Measurements from ENCODE around the gene PVALEF.

The PVALEF gene

DNA sequence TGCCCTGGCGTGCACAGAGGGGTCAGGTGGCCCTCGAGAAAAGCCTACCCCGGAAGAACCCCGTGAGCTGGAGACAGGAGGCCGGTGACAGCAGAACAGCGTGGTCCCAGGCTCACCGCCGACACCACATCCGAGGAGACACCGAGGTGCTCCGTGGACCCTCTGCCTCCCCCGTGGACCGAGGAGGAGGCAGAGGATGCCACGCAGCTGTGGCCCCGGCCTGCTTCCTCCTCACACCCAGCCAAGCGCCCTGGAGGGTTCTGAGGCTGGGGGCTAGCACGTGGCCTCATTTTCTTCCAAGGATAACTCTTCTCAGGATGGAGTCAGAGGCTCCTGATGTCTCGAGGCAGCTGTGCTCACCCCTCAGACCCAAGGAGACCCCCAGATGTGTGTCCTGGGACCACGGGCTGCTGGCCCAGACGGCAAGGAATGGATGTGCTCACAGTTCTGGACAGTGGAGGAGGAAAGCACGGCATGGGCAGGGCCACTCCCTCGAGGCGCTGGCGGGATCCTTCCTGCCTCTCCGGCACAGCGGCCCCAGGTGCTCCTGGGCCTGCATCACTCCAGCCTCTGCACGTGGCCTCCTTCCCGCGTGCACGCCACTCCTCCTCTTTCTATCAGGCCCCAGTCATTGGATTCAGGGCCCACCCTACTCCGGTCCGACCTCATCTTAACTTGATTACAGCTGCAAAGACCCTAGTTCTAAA, 4.4 kb upstream of the PVALEF start:
- in situ Hi-C loops (cut with MboI; ENCODE audit: low sequenced_read_pairs): no loop called here

DNA sequence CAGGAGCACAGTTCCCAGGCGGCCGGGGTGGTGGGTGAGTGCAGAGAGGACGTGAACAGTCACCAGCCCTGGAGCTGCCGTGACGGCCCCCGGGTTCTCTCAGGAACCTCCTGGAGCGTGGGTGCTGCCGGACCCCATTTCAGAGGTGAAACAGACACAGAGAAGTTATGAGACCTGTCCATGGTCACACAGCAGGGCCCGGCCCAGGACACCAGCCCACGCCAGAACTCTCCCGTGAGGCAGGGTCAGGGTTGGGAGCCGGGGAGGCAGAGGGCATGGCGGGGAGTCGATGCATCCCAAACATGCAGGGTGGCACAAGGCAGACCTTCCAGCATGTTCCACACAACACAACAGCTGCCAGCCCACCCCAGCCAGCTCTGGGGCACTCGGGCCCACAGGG, 3.8 kb upstream of the PVALEF start:
- in situ Hi-C loops (cut with MboI; ENCODE audit: low sequenced_read_pairs): no loop called here

DNA sequence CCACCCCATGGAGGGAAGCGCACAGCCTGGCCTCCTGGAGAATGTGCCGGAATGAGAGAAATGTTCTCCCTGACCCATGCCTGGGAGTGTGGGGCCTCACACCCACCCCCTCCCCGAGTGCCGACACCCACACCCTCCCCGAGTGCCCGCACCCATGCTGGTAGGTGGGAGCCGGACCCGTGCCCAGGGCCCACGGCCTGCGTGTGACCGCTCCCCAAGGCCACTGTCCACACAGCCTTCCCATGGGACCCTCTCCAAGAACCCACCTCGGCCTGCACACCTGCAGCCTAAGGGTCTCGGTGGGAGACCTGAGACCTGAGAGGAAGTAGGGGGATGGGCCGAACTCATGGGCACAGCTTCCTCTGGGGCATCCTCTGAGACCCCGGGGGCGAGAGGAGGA, 3.3 kb upstream of the PVALEF start:
- in situ Hi-C loops (cut with MboI; ENCODE audit: low sequenced_read_pairs): no loop called here

DNA sequence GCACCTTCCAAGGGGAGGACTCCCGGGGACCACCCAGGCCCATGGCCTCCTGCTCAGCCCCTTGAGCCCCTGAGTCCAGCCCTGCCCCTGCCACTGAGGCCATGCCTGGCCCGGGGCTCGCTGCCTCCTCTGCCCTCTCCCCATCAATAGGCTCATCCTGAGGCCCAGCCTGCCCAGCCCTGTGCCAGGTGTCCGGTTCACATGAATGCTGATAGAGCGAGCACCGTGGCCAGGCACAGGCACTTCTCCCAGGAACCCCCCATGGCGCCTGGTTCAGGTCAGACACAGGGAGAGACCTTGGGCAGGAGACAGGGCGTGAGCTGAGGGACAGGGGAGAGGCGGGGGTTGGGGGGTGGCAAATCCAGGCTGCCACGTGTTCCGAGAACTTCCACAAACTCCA, 2.8 kb upstream of the PVALEF start:
- in situ Hi-C loops (cut with MboI; ENCODE audit: low sequenced_read_pairs): no loop called here

DNA sequence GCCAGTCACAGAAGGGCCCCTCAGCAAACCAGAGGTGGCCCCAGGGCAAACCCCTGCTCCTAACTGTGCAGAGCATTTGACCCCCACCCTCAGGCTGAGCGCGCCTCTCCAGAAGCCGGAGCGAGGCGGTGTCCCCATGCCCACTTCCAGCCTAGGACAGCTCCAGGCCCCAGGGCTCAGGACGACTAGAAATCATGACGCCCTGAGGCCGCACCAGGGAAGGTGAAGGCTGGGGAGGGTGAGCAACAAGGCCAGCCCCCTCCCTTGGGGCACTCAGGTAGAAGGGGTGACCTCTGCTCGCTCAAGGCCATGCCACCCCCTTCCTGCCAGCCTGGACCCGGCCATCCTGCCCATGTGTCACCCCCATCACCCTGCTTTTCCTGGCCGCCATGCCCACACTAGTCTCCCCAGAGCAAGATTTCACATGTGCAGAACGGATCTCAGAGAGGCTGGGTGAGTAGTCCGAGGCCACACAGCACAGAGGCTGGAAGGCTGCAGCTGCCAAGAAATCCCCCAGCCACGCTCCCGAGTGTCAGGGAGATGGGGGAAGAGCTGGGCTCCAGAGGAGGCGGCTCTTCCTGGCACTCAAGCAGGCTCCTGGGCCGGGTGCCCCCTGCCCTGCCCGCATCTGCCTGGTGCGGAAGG, 2.1 kb upstream of the PVALEF start:
- in situ Hi-C loops (cut with MboI; ENCODE audit: low sequenced_read_pairs): no loop called here

DNA sequence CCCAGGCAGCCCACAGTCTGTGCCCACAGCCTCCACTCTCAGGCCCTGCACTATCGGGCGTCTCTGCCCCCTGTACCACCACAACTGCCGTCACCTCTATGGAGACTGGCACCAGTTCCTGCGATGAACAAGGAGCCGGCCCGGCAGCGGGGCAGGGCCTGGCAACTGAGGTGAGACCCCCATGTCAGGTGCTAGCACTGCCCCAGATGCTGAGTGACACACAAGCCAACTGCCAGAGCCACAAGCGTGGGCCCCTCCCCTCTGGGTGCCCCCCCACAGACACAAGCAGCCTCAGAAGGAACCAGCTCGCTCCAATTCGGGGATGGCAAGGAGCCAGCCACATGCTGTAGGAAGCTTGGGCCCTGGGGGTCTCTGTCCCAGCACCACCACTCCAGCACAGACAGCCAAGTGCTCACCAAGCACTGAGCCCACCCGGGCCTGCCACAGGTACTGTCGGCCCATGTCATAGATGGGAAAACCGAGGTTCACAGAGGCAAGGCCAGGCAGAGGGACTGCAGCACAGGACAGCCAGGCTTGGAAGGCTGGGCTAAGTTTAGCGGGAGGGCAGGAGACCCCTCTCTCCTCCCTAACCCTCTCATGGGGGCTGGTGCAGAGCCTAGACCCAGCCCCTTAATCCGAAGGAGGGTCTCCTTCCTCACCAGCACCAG, 1.5 kb upstream of the PVALEF start:
- in situ Hi-C loops (cut with MboI; ENCODE audit: low sequenced_read_pairs): no loop called here

DNA sequence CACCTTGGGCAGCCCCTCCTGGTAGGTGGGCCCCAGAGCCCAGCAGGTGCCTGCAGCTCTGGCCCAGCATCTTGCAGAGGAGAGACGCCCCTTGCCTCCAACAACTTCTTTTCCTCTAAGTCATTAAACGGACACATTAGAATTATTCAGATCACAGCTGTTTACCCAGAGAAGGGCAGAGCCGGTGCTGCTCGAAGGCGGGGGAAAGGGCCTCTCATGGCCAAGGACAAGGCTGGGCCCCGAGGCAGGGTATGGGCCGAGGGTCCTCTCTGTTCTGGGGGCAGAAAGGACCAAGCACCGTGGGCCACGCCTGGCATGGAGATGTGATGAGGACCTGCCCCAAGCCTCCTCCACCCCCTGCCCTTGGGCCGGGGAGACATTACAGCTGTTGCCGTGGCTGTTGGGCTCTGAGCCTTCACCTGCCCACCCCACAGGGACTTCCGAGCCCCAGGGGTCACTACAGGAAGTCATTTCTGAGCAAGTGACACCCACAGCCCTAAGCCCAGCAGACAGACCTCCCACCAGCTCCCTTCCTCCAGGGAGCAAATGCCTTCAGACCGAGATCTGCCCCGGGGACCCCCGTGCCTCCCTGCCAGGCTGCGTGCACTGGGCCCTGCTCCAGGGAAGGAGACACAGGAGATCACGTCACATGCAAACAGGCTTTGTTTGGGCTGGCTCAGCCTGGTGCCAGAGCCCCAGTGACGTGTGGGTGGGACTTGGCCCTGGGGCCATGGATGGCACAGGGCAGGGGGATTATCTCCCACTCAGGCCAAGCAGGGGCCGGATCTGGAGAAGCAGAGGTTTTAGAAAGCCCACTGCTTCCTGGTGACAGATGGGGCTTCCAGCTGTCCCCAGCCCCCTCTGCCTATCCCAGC, 699 bp upstream of the PVALEF start:
- in situ Hi-C loops (cut with MboI; ENCODE audit: low sequenced_read_pairs): no loop called here

DNA sequence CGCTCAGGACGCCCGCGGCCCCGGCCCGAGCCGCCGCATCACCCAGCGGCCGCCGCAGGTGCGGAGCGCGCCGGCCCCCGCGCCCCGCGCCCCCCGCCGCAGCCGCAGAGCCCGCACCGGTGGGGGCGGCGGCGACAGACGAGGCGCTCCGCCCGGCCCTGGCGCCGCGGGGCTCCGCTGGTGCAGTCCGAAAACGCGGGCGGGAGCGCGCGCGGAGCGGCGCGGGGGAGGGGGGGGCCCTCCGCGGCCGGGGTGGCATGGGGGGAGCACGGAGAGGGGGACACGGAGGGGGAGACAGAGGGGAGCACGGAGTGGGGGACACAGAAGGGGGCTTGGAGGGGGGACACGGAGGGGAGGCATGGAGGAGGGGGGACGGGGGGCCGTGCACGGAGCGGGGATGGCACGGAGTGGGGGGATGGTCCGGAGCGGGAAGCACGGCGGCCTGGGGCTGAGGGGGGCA, 756 bp downstream of the PVALEF start, which contains the start of gene AATK:
Gene AATK, minus strand, starts transcription at position 189 of the 460 bp plus-strand sequence. CDS start 229 bp downstream, outside the sequence.
- in situ Hi-C loops (cut with MboI; ENCODE audit: low sequenced_read_pairs): no loop called here

DNA sequence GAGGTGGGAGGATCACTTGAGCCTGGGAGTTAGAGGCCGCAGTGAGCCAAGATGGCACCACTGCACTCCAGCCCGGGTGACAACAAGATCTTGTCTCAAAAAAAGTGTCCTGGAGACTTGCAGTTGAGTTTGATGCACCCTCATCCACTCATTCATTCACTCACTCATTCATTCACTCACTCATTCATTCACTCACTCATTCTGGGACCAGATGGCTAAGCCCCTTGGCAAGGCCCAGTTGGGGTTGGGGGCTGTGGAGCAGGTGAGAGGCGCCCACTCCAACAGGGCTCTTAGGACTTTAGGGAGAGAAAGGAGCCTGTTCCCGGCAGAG, 1.9 kb downstream of the PVALEF start:
- in situ Hi-C loops (cut with MboI; ENCODE audit: low sequenced_read_pairs): no loop called here

DNA sequence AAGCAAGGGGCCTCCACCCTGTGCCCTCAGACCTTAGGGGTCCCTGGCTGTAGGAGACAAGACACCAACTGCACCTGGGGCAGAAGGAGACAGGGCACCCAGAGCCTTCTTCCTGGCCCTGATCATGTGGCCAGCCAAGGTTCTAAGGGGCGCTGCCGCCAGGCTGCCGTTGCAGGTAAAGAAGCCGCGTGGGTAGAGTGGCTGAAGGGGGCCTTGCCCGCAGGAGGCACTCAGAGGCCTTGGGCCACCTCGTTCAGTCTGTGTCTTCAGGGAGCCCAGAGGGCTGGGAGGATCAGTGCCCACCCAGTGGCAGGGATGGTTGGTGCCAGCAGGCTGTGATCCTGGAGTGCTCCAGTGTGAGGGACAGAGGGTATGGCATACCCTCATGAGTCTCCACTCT, 2.3 kb downstream of the PVALEF start:
- in situ Hi-C loops (cut with MboI; ENCODE audit: low sequenced_read_pairs): no loop called here

DNA sequence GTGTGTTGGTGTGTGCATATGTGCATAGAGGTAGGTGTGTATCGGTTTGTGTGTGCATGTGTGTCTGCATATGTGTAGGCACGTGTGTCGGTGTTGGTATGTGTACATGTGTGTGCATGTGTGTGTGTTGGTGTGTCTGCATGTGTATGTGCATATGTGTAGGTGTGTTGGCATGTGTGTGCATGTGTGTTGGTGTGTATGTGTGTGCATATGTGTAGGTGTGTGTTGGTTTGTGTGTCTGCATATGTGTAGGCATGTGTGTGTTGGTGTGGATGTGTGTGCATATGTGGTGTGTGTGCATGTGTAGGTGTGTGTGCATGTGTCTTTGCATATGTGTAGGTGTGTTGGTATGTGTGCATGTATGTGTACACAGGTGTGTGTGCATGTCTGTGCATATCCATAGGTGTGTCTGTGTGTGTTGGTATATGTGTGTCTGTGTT, 4.6 kb downstream of the PVALEF start:
- in situ Hi-C loops (cut with MboI; ENCODE audit: low sequenced_read_pairs): no loop called here

DNA sequence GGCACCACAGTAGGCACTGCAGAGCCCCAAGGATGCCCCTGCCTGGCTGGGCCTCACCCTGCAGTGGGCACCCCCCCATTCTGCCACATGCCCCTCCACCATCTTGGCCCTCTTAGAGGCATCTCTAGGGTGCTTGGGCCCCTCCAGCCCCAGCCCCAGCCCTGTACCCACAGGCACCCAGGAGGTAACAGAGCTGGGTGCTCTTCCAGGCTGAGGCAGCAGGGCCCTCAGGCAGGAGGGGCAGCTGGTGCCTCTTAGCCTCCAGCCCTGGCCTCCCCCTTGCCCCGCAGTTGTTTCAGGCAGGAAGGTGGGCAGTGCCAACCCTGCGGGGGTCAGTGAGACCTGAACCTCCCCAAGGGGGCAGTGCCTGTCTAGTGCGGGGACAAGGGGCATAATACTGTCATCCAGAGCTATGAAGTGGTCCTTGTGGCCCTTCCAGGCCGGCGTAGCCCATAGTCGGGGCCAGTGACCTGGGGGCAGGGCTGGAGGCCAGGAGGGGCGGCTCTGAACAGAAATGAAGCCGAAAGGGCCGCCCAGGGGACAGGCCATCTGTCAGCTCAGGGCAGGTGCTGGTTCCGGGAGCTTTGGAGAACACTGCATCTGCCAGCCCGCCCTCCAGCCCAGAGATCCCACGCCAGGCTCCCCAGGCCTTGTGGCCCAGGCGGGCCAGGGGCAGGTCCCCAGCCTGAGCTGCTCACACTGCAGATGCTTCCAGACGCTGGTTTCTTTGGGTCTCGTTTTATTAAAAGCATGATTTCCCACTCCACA, 5.6 kb downstream of the PVALEF start:
- in situ Hi-C loops (cut with MboI; ENCODE audit: low sequenced_read_pairs): no loop called here

DNA sequence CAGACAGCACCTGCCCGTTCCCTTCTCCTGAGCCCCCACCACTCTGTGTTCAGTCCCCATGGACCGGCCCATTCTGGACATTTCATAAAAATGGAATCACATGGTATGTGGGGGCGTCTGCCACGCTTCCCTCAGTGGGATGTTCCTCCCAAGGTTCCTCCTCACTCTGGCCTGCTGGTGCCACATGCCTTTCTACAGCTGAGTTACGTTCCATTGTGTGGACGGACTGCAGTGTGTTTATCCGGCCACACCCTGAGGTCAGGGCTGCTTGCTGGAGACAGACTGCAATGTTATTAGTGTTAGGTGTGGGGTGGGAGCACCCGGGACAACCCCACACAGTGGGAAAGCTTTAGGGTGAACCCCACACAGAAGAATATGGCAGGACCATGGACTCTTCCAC, 6.6 kb downstream of the PVALEF start:
- in situ Hi-C loops (cut with MboI; ENCODE audit: low sequenced_read_pairs): no loop called here

DNA sequence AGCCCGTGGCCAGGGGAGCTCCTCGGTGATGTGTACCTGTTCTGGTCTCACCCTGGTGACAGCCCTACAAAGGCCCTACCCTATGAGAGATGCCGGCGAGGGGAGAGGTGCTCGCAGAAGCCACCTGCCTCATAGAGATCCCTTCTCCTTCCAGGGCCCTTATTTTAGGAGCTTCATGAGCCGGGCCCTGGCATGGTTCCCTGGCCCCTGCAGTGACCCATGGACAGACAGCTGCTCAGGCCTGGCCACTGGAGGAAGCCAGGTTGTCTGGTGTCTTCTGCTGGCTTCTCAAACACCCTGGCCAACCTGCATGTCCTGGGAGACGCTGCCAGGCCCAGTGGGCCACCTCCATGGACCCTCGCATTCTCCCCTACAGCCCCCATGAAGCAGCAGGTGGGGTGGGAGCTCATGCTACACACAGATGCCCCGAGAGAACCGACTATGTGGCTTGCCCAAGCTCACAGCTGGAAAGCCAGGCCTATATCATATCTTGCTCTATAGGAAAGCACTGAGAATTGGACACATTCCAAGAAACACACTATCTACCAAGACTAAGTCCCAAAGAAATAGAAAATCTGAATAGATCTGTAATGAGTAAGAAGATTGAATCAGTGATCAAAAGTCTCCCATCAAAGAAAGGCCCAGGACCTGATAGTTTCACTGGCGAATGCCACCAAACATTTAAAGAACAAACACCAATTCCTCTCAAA, 7.9 kb downstream of the PVALEF start:
- in situ Hi-C loops (cut with MboI; ENCODE audit: low sequenced_read_pairs): no loop called here

DNA sequence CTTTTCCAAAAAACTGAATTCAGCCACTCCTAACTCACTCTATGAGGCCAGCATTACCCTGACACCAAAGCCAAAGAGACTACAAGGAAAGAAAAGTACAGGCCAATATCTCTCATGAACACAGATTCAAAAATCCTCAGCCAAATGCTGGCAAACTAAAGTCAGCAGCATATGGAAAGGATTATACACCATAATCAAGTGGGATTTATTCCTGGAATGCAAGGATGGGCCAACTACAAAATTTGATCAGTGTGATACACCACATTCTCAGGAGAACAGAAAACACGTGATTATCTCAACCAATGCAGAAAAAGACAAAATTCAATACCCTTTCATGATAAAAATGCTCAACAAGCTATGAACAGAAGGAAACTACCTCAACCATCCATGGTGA, 8.5 kb downstream of the PVALEF start:
- in situ Hi-C loops (cut with MboI; ENCODE audit: low sequenced_read_pairs): no loop called here

DNA sequence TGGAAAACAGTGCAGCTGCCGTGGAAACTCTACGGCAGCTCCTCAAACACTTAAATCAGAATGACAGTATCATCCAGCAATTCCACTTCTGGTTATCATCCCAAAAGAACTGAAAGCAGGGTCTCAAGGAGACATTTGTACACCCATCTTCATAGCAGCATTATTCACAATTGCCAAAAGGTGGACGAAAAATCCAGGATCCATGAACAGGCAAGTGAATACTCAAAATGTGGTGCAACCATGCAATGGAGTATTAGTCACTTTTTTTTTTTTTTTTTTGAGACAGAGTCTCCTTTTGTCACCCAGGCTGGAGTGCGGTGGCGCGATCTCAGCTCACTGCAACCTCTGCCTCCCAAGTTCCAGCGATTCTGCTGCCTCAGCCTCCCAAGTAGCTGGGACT, 11.4 kb downstream of the PVALEF start:
- in situ Hi-C loops (cut with MboI; ENCODE audit: low sequenced_read_pairs): no loop called here

DNA sequence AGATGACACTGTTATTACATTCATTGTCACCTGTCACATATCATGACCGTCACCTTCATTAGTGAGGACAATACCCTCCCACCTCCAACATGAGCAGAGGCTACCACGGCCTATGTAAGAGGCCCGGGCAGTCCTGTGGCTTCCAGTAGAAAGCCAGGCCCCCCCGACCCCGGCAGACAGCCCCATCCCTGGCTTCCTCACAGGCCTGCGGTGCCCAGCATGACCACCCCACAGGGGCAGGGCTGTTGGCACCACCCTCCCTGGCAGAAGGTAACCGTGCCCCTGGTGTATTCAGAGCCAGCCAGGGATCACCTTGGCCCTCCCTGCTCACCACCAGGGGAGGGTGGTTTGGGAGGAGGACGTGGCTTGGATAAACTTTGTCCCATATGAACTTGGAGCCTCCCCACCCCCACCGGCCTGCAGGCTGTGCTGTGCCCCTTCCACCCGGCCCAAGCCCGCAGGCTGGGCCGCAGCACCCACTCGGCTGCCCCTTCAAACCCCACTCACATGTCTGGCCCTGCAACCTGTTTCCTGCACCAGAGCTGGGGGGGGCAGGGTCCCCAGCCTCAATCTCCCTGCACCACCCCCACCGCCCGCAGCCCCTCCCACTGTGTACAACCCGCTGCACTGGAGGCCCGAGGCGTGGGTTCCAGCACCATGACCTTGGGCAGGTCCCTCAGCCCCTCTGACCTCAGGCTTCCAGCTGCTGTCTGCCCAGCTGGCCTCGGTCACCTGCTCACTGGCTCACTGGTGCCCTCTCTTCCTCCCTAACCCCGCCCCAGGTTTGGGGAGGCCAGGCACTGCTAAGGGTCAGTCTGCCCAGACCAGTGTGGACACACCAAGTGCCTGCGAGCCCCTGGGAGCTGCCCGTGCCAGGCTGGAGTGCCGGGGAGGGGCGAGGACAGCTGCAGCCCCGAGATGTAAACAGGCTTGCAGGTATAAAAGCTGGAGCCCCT, 13.1 kb downstream of the PVALEF start:
- in situ Hi-C loops (cut with MboI; ENCODE audit: low sequenced_read_pairs): no loop called here

DNA sequence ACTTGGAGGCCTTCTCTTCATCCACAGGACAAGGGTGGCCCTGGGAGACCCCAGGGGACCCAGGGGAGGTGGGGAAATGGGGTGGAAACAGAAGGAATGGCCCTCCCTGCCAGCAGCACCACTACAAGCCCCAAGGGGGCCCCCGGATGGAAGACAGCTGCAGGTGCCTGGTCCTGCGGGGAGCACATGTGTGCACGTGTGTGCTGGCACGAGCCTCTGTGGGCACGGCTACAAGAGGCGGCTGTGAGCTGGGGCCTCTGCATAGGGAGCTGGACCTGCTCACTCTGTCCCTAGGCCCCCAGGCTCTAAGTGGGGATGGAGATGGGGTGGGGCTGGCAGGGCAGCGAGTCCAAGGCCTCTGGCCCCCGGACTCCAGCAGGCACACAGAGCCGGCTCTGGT, 13.9 kb downstream of the PVALEF start:
- in situ Hi-C loops (cut with MboI; ENCODE audit: low sequenced_read_pairs): no loop called here

DNA sequence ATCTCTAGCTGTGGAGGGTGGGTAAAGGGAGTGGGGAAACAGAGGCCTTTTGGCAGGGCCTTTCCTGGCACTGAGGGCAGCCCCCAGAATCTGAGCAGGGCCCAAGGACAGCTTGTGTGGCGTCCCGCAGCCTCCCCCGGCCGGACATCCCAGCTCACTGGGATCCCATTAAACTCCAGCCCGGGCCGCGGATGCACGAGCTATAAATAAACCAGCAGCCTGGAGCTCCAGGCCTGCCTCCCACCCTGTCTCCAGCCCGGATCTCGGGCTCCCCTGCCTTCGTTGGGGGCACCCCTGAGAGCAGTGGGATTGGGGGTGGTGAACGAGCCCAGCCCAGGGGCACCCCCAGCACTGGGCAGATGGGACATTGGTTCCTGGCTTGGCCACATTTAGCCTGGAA, 14.6 kb downstream of the PVALEF start:
- in situ Hi-C loops (cut with MboI; ENCODE audit: low sequenced_read_pairs): no loop called here
